GM21515 (cell line): ENCODE data around the gene RAB11A.
A peak's percentile ranks its signal among the peaks of the same experiment; 100 is the strongest.

ENCODE experiments used
- ATAC-seq: cut with Tn5 transposase; IDR thresholded peaks from one replicate; pipeline ENCODE4 v1.9.1; 2021; ENCODE audit not compliant: unreplicated experiment

RAB11A gene

DNA sequence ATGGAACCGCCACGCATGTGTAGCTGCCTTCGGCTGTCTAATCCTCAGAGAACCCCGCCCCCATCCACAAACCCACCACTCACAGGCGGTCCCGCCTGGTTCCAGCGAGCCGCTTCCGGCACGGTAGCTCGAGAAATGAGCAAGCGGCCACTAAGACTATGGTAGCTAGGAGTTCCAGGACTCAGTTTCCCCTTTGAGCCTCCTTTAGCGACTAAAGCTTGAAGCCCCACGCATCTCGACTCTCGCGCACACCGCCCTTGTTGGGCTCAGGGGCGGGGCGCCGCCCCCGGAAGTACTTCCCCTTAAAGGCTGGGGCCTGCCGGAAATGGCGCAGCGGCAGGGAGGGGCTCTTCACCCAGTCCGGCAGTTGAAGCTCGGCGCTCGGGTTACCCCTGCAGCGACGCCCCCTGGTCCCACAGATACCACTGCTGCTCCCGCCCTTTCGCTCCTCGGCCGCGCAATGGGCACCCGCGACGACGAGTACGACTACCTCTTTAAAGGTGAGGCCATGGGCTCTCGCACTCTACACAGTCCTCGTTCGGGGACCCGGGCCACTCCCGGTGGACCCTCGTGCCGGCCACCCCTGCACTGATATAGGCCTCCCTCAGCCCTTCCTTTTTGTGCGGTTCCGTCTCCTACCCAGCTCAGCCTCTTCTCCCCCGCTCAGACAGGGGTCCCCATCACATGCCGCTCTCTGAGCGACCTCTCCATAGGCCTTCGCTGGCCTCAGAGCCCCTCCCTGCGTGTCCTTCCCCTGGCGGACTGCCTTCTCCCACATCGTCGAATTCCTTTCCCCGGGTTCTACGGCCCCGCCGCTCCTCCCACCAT, at the start of gene RAB11A:
Gene RAB11A, plus strand, starts transcription at position 366 of the 828 bp plus-strand sequence. Its CDS starts 95 bp downstream, at position 461.
- peak; percentile 88 for ATAC-seq

DNA sequence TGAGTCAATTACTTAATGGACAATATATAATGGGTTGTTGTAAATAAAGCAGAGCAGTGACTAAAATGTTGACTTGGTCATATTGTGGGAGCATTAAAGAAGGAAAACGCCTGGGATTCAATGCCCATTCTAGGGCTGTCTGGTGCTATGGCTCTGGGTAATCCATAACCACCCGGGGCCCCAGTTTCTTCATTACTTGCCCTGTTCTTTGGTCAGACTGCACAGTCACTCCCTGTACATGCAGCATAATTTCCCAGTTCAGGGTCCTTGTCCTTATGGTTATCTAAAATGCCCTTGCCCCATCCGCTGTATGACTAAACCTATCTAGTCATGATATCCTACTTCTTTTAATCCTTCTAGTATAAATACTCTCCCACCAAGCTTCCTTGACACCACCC, 49.7 kb upstream of the RAB11A start:
- no peak for ATAC-seq

DNA sequence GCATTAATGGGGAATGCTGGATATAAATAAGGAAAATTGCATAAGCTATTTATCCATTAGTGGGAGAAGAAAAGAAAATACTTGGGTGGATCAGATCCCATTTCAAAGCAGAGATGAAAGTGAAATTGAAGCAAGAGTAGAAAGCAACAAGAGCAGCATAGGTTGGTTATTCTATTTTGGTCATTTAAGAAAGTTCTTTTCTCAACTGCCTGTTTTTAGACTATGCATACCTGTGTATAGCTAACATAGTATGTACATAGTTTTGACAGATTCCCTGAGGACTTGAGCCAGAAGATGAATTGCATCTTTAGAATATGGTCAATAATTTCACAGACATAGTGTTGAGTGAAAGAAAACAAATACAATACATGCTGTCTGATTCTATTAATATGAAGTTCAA, 48.2 kb upstream of the RAB11A start:
- ATAC-seq = peak; percentile 39

DNA sequence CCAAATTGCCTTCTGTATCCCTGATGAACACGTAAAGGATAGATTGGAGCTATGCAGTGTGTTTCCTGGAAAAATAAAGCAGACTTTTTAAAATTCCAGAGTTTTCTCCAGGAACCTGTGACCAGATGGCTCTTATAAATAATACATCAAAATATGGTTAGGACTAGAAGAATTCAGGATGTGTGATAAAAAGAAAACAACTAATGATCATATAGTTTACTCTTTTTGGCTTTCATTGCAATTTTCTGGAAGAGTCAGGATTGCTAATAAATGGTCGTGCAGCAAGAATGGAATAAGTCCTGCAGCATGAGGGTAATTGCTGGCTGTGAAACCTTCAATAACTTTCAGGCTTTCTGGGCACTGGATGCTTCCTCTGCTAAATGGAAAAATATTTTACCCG, 47.0 kb upstream of the RAB11A start:
- ATAC-seq = no peak

DNA sequence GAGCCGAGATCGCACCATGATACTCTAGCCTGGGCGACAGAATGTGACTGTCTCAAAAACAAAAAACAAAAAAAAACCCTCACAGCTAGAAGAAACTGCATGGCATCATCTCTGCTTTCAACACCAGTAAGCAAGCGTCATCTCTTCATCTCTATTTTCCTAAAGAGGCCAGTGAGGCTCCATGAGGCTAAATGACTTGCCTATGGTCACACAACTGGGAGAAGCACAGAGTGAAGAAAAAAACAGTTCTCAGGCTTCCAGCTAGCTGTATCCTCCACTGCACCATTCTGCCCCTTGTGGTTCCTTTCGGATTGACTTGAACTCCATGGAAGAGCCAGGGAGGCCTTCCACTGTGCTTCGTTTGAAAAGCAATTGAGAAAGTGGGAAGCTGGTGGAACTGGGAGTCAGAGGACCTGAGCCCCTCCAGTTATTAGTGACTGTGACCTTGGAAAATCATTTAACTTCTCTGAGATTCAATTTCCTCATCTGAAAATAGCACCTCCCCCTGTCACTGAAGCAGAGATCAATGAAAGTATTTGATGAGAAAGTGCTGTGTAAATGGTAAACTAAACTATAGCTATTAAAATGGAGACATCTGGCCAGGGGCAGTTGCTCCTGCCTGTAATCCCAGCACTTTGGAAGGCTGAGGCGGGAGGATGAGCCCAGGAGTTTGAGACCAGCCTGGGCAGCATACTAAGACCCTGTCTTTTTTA, 45.1 kb upstream of the RAB11A start:
- no peak for ATAC-seq

DNA sequence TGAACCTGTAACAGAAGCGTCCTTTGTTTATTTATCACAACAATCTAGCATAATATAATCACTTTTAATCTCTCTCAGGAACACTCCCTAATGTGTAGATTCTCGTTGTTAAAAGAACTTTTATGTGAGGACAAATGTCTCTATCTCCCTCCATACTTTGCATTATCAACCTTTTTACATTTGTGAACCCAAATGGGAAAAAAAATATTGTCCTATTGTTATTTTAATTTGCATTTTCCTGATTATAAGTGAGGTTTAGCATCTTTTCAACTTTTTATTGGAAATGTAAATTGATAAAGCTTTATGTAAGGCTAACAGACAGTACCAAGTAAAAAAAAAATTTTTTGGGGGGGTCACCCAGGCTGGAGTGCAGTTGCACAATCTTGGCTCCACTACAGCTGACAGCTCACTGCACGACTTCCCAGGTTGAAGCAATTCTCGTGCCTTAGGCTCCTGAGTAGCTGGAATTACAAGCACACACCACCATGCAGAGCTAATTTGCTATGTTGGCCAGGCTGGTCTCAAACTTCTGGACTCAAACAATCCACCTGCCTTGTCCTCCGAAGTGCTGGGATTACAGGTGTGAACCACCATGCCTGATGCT, 44.2 kb upstream of the RAB11A start:
- no peak for ATAC-seq

GRCh38 chr15:65827065-65827464, 42.2 kb upstream of the RAB11A start:
- ATAC-seq = no peak

DNA sequence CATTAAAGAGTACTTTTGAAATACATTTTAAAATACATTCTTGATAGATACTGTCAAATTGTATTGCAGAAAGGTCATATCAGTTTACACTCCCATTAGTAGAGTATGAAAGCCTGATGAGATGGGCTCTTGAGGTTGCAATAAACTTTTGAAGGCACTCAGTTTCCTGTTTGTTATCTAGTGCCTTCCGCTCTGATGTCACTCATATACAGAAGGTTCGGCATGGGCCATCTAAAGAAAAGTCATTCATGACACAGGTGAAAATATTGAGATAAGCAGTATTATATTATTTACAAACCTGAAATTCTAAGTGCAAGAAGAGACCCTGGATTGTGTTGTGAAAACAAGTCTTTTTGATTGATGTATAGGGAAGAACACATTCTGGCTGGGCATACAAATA, 40.7 kb upstream of the RAB11A start:
- no peak for ATAC-seq

GRCh38 chr15:65829130-65829764, 40.0 kb upstream of the RAB11A start:
- no peak for ATAC-seq

GRCh38 chr15:65832549-65833364, 36.5 kb upstream of the RAB11A start:
- no peak for ATAC-seq

- no peak for ATAC-seq
These were observed 35.6 kb upstream of the RAB11A start for GRCh38 chr15:65833501-65834205.

GRCh38 chr15:65834603-65835282, 34.5 kb upstream of the RAB11A start:
- no peak for ATAC-seq

- no peak for ATAC-seq
These were observed 33.8 kb upstream of the RAB11A start for GRCh38 chr15:65835447-65835846.

DNA sequence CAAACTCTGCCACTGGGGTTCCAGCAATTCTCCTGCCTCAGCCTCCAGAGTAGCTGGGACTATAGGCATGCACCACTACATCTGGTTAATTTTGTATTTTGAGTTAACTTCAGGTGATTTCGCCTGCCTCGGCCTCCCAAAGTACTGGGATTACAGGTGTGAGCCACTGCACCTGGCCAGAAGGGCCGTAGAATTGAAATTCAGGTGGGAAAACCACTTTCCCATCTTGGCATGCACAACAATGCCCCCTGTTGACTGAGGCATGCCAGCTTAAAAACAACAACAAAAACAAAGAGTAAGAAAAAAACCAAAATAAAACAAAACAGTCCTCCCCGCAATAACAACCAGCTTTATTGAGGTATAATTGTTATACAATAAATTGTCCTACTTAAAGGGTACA, 32.6 kb upstream of the RAB11A start:
- ATAC-seq = no peak

DNA sequence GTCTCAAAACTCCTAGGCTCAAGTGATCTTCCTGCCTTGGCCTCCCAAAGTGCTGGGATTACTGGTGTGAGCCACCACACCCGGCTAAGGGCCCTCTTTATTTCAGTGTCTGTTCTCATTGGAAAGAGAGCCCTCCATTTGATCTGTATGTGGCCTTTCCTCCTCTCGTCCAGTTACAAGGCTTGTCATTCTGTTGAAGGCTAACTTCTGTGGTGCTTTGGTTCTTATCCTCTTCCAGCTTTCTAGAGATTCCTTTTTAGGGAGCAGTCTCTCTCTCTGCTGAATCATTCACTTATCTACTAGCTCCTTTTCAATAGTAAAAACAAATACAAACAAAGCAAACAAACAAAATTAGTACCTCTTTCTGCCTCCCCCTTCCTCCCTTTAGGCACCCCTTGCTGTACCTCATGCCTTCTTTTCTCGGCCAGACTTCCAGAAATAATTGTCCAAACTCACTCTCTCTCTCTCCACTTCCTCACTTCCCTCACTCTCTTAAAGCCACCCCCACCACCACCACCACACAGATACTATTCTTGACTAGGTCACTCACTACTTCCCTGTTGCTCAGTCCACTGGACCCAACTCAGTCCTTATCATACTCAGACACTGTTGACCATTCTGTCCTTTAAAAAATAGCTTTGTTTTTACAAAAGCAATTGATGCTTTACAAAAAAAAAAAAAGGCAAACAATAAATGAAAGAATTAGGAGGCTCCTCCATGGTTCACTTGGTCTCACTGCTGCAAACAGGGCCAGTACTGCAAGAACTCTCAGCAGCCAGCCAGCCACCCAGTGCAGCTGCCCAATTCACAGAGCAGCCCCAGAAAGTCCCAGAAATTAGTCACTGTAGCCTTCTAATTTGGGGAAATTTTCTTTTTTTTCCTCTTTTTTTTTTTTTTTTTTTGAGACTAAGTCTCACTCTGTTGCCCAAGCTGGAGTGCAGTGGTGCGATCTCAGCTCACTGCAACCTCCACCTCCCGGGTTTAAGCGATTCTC, 31.7 kb upstream of the RAB11A start:
- no peak for ATAC-seq

GRCh38 chr15:65839354-65839901, 29.9 kb upstream of the RAB11A start:
- no peak for ATAC-seq

- no peak for ATAC-seq
These were observed 29.3 kb upstream of the RAB11A start for GRCh38 chr15:65839985-65840384.
